Measurements from ENCODE around the gene SLC15A4.

- no peak for TF ChIP-seq CTCF (IDR thresholded peaks at IDR 0.05)
- TF ChIP-seq TAF1 (IDR thresholded peaks at IDR 0.05; ENCODE audit: borderline replicate concordance, low read depth, low read length): no peak
- no peak for TF ChIP-seq IRF3 (IDR thresholded peaks at IDR 0.05; ENCODE audit: low read depth, low read length)
- TF ChIP-seq REST (IDR thresholded peaks at IDR 0.05; ENCODE audit: low read depth, low read length): no peak
- no peak for TF ChIP-seq NFIC (IDR thresholded peaks at IDR 0.05; ENCODE audit: borderline replicate concordance)
- TF ChIP-seq, protein P1, sequence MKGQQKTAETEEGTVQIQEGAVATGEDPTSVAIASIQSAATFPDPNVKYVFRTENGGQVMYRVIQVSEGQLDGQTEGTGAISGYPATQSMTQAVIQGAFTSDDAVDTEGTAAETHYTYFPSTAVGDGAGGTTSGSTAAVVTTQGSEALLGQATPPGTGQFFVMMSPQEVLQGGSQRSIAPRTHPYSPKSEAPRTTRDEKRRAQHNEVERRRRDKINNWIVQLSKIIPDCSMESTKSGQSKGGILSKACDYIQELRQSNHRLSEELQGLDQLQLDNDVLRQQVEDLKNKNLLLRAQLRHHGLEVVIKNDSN (IDR thresholded peaks at IDR 0.05; ENCODE audit: borderline replicate concordance, low read depth): no peak
- no peak for TF ChIP-seq GABPA (IDR thresholded peaks at IDR 0.05; ENCODE audit: low read depth)
- TF ChIP-seq YY1 (IDR thresholded peaks at IDR 0.05; ENCODE audit: low read depth): no peak
- no peak for TF ChIP-seq EZH2phosphoT487 (IDR thresholded peaks at IDR 0.05; ENCODE audit: borderline replicate concordance, low read depth)
- no peak for TF ChIP-seq SMC3 (IDR thresholded peaks at IDR 0.05; ENCODE audit: low read depth, low read length)
- TF ChIP-seq, protein P2, sequence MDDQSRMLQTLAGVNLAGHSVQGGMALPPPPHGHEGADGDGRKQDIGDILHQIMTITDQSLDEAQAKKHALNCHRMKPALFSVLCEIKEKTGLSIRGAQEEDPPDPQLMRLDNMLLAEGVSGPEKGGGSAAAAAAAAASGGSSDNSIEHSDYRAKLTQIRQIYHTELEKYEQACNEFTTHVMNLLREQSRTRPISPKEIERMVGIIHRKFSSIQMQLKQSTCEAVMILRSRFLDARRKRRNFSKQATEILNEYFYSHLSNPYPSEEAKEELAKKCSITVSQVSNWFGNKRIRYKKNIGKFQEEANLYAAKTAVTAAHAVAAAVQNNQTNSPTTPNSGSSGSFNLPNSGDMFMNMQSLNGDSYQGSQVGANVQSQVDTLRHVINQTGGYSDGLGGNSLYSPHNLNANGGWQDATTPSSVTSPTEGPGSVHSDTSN (IDR thresholded peaks at IDR 0.05): no peak
- no peak for TF ChIP-seq POLR2AphosphoS5 (IDR thresholded peaks at IDR 0.05; ENCODE audit: low read depth, low read length)
- no peak for TF ChIP-seq JUND (IDR thresholded peaks at IDR 0.05)
Observed at GRCh38 chr12:128871516-128871892, 47.7 kb upstream of the SLC15A4 start.

All from SK-N-SH (cell line).